ENCODE data around the gene PKP2. TPM values are rescaled to one million over a fixed set of nuclear protein-coding genes. Genes with fewer than 3 reads are reported as not detected.

Gene PKP2
- total and polyA plus RNA-seq, 2 of the 8 experiments (the other 6 are each of a cell fraction or from before 2014, with no cell fraction given), result 9.6 to 44.8 TPM

GRCh38 chr12:32893043-32893442, 3.5 kb downstream of the PKP2 start (continued):
- TF ChIP-seq, protein P1, sequence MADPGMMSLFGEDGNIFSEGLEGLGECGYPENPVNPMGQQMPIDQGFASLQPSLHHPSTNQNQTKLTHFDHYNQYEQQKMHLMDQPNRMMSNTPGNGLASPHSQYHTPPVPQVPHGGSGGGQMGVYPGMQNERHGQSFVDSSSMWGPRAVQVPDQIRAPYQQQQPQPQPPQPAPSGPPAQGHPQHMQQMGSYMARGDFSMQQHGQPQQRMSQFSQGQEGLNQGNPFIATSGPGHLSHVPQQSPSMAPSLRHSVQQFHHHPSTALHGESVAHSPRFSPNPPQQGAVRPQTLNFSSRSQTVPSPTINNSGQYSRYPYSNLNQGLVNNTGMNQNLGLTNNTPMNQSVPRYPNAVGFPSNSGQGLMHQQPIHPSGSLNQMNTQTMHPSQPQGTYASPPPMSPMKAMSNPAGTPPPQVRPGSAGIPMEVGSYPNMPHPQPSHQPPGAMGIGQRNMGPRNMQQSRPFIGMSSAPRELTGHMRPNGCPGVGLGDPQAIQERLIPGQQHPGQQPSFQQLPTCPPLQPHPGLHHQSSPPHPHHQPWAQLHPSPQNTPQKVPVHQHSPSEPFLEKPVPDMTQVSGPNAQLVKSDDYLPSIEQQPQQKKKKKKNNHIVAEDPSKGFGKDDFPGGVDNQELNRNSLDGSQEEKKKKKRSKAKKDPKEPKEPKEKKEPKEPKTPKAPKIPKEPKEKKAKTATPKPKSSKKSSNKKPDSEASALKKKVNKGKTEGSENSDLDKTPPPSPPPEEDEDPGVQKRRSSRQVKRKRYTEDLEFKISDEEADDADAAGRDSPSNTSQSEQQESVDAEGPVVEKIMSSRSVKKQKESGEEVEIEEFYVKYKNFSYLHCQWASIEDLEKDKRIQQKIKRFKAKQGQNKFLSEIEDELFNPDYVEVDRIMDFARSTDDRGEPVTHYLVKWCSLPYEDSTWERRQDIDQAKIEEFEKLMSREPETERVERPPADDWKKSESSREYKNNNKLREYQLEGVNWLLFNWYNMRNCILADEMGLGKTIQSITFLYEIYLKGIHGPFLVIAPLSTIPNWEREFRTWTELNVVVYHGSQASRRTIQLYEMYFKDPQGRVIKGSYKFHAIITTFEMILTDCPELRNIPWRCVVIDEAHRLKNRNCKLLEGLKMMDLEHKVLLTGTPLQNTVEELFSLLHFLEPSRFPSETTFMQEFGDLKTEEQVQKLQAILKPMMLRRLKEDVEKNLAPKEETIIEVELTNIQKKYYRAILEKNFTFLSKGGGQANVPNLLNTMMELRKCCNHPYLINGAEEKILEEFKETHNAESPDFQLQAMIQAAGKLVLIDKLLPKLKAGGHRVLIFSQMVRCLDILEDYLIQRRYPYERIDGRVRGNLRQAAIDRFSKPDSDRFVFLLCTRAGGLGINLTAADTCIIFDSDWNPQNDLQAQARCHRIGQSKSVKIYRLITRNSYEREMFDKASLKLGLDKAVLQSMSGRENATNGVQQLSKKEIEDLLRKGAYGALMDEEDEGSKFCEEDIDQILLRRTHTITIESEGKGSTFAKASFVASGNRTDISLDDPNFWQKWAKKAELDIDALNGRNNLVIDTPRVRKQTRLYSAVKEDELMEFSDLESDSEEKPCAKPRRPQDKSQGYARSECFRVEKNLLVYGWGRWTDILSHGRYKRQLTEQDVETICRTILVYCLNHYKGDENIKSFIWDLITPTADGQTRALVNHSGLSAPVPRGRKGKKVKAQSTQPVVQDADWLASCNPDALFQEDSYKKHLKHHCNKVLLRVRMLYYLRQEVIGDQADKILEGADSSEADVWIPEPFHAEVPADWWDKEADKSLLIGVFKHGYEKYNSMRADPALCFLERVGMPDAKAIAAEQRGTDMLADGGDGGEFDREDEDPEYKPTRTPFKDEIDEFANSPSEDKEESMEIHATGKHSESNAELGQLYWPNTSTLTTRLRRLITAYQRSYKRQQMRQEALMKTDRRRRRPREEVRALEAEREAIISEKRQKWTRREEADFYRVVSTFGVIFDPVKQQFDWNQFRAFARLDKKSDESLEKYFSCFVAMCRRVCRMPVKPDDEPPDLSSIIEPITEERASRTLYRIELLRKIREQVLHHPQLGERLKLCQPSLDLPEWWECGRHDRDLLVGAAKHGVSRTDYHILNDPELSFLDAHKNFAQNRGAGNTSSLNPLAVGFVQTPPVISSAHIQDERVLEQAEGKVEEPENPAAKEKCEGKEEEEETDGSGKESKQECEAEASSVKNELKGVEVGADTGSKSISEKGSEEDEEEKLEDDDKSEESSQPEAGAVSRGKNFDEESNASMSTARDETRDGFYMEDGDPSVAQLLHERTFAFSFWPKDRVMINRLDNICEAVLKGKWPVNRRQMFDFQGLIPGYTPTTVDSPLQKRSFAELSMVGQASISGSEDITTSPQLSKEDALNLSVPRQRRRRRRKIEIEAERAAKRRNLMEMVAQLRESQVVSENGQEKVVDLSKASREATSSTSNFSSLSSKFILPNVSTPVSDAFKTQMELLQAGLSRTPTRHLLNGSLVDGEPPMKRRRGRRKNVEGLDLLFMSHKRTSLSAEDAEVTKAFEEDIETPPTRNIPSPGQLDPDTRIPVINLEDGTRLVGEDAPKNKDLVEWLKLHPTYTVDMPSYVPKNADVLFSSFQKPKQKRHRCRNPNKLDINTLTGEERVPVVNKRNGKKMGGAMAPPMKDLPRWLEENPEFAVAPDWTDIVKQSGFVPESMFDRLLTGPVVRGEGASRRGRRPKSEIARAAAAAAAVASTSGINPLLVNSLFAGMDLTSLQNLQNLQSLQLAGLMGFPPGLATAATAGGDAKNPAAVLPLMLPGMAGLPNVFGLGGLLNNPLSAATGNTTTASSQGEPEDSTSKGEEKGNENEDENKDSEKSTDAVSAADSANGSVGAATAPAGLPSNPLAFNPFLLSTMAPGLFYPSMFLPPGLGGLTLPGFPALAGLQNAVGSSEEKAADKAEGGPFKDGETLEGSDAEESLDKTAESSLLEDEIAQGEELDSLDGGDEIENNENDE (IDR thresholded peaks at IDR 0.05; ENCODE audit: insufficient replicate concordance, low read length), result peak; percentile 65
- no peak for TF ChIP-seq CTCF (IDR thresholded peaks at IDR 0.05; ENCODE audit: control extremely low read depth in 1 of 3, insufficient read depth in 1 of 3, low read depth in 1 of 3, low read length in 3 of 3)
